SIG-M5 treated with dmso at 0.1 percent for 504 hours (cell line): ENCODE measurements around the gene CANX.
"Not testable (repeated sequence)": the region's sequence is repeated elsewhere in the genome, so short reads cannot be mapped to it uniquely, and the experiment has no call there.

Experiments
- DNase-seq: peaks from one replicate; lab custom pipeline; 2025; ENCODE audit not compliant: unreplicated experiment; lab: John Stamatoyannopoulos, UW

CANX gene

DNA sequence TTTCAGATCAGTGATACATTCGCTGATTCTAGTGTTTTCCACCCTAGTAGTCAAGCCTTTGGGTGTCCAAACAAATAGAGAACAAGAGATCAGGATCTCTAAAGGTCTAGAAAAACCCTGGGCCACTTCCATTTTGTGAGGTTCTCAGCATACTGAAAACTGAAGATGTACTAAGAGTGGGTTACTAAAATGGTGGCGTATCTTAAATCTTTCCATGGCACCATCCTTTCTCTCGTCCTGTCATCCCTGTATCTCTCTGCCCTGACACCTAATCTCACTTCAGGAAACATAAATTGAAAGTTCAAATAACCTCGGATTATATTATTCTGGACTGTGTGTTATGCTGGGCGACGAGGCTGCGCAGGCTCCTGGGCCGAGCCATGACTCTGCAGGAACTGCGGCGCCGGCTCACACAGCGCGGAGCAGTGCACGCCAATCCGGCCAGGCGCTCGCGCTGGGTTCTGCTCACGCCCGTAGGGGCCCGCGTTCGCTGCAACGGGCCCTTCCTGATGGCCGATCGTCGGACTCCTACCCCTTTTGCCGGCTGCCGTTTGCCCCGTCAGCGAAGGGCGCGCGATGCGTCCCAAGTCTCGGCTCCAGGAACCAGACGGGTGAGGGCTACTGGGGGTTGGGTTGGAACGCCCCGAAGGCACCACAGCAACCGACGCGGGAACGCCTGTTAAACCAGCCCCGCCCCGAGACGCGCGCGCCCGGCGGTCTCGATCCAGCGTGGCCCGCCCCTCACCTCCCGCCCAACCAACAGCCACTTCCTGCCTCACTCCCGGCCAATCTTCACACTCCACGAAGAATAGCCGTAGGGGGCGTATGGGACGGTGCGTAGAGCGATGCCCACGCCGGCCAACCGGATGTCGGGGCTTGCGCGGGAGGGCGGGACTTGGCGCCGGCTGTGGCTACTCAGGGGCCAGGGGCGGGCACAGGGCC is 503 bp upstream of the CANX start:
- peak; percentile 99 for DNase-seq

DNA sequence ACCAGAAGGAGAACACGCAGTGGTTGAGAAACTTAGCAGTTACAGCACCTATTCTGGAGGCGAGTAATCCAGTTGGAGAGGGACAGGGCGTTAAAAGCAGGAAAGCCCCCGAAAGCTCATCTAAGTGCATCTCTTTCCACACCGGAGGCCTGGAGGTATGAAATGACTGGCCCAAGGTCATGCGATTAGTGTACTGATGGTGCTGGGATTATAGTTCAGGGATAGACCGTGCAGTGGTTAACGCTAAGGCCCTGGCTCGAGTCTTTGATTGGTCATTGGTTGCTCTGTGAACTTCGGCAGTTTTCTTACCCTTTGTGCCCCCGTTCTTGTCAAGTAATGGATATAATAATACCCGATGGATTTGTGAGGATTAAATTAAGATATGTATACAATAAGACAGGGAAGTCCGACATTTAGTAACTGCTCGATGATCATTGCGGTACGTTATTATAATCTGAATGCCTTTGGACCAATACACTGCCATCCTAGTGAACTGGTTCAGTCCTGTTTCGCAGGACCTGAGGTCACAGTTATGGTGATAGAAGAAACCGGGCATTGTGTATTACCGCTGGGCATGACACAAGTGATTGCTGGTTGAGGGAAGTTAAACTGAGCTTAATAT is 960 bp downstream of the CANX start:
- peak; percentile 54 for DNase-seq

DNA sequence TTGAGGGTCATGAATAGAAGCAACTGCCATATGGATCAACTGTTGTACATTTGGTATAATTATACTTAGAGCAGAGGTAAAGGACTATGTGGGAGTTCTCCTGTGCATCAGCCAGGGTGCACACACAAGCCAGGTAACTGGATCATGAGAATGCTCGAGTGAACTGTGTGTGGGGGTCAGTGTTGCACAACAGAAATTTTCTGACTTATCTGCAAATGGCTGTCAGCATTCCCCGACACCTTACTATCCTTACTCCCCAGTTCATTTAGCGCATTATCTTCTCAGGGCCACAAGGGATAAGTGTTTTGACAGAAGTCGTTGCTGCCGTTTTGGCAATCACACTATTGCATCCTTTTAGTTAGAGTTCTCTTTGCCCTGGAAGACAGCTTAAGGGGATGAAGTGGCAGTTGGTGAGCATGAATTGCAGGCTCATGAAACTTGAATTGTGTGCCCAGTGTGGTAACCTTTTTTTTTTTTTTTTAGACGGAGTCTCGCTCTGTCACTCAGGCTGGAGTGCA is 1.7 kb downstream of the CANX start:
- peak; percentile 73 for DNase-seq

DNA sequence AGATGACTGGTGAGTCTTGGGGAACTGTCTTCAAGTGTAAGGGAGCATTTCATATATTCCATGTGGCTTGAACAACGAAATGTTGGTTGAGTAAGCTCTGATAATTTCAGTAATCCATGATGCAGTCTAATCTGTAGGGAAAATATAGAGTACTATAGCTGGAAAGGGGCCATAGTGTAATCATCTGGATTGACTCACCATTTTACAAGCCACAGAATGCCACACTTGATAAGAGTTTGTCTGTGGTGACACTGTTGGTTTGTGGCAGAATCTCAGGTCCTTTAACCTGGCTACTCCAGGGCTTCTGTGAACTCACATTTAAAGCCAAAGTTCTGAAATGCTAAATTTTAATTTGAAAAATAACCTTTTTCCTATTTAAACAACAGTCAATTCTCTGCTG is 17.5 kb downstream of the CANX start:
- DNase-seq, result no peak

DNA sequence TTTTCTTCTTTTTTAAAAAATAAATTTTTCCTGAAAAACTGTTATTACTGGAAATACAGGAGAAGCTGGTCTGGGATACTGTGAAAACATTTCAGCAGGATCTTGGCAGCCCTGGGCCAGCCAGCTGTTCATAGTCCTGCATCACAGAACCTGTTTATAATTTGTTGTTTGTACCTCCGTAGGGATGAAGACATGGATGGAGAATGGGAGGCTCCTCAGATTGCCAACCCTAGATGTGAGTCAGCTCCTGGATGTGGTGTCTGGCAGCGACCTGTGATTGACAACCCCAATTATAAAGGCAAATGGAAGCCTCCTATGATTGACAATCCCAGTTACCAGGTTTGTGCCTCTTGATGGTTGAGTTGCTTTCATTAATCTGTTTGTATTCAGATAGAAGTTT is 21.5 kb downstream of the CANX start:
- no peak for DNase-seq

DNA sequence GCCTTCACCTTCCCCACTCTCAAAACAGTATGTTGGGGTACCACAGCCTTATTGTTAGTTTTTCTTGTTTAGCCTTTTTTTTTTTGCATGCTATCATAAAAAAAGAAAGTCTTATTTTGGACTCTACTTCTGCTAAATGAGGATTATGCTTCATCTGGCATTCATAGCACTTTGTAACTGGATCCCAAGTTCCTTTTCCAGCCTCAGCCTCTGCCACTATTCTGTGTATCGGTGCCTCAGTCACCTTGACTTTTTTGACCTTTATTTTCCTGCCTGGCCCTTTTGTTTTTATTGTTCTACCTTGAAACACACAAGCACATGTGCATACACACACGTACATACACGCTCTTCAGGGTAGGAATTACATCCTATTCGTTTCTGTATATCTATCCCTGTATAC is 25.4 kb downstream of the CANX start:
- no peak for DNase-seq

DNA sequence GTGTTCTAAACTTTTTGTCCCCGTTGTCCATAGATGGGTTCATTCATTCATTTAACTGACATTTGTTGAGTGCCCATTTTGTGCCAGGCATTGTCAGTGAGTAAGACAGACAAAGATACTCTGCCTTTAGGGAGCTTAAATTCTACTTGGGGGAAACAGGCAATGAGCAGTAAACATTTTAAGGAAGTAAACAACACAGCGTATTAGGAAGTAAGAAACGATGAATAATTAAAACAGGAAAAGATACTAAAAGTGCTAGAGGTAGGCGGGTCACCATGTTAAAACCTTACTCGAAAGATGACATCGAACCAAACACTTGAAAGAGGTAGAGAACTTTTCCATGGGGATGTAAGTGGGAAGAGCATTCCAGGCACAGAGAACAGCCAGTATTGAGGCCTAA is 28.3 kb downstream of the CANX start:
- DNase-seq, result no peak

DNA sequence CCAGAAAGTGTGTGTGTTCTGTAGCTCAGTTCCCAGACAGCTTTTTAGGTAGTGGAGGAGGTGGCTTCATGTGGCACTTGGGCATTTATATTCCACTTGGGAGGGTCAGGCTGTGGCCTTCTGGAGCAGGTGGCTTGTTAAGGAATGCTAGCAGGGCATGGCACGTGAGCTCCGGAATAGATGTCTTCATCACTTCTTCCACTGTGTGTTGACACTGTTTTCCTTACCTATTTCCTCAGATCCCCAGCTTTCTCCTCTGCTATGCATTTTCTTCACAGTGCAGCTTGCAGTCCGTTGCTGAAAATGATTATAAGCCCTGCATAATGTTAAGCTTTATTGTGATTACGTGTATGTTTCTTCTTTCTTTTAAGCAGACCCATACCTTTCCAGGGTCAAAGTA is 30.5 kb downstream of the CANX start:
- no peak for DNase-seq

DNA sequence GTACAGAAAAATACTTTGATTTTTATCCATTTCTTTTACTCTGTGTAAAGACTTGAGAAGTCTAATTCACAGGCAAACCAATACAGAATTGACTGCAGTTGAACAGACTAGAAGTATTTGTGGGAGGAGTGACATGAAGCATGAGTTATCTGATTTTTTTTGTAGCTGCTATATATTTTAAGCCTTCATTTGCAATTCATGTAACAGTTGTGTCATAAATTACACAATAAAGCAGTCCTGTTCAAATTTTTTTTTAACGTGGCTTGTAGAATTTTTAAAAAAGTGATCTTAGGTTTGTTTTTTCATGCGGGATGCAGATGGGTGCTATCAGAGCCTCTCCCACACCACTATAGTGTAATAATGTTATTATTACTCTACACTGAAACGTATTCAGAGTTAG is 31.0 kb downstream of the CANX start:
- no peak for DNase-seq

DNA sequence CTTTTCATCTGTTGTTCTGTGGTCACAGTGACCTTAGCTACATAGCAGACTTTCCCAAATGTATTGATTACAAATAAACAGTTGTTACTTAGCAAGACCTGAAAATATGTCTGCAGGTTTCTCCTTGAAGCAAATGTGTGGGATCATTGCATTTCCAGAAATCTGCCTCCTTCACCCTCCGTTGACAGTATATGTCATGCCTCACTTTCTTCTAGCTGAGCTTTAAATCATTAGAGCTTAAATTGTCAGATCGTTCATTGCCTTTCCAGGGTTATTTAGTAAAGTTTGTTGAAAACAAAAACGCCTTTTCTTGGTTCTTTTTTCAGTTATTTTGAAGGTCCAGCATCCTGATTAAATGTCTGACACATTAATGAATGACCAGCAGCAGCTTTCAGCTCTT is 31.6 kb downstream of the CANX start:
- no peak for DNase-seq

DNA sequence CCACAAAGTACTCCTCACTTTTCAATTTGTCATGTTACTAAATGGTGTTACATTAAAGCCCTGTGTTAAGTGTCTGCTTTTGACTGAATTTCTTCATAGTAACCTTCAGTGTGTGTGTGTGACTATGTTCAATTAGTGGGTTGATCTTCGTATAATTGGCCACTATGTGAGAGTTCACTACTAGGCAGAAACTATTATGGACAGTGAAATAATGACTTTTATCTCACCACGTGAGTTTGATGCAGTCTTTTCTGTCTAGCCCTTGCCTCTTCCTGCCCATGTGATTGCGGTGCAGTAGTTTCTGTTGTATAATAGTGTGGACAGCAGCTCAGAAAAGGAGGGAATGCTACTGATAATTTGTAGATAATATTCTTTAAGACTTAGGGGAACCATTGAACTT is 32.1 kb downstream of the CANX start:
- peak; percentile 20 for DNase-seq

DNA sequence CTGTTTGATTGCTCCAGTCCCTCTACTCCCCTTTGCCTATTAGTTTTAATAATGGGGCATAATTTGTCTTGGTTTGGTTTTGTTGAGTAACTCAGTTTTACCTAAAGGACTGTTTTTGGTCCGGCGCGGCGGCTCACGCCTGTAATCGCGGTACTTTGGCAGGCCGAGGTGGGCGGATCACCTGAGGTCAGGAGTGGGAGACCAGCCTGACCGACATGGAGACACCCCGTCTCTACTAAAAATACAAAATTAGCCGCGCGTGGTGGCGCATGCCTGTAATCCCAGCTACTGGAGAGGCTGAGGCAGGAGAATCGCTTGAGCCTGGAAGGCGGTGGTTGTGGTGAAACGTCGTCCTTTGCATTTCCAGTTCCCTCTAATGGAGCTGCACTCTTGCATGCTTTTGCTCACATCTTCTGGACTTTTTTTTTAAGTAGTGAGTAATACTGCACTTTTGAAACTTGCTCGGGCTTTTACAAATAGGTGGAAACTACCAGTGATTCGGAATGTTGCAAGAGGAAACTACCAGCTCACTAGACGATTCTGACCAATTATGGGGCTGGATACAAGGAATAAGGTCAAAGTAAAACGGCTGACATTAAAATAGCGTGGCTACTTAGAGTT is 33.1 kb downstream of the CANX start:
- peak; percentile 97 for DNase-seq

DNA sequence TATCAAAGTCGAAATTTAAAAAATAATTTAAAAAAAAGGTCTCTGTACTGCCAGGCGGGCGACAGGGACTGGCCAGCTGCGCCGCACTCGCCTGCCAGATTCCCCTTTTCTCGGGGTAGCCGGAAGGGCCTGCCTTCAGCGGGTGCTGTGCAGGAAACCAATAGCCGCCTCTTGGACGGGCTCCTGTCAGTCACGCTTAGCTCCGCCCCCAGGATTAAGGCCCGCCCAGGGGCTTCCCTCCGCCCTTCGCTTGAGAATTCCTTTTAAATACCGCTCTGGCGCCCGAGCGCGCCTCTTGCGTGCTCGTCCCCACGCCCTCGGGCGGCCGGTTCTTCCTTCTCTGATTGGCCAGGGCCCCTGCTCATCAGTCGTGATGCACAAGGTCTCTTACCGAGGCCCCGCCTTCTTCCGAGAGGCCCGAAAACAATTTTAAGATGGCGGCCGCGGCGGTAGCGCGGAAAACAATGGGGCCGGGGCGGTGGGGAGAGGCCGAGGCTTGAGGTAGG is 33.7 kb downstream of the CANX start, which contains the start of gene MAML1:
TSS of gene MAML1 (plus strand) at position 411 of the 506 bp plus-strand sequence. CDS start 291 bp downstream, outside the sequence.
- DNase-seq, result peak; percentile 100

DNA sequence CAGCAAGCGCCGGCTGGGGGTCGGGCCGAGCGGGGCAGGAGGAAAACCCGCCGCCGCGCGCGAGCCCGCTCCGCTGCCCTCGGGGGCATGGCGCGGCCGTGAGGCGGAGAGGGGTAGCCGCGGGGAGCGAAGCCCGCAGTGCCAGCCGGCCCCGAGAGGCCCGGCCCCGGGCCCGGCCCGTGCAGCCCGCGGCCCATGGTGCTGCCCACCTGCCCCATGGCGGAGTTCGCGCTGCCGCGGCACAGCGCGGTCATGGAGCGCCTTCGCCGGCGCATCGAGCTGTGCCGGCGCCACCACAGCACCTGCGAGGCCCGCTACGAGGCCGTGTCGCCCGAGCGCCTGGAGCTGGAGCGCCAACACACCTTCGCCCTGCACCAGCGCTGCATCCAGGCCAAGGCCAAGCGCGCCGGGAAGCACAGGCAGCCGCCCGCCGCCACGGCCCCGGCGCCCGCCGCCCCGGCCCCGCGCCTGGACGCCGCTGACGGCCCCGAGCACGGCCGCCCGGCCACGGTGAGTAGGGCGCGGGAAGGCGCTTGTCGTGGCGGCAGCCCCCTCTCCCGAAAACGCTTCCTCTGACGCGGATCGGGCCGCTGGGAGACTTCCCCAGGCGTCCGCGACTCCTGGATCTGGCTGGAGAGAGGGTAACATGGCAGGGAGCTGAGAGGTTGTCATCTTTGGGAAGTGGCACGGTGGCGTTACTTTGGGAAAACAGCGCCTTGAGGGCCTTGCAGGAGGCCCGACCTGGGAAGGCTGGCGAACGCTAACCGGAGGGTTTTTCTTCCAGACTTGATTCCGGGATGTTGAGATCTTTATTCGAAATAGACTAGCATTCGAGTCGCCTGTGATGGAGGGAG is 34.4 kb downstream of the CANX start:
- DNase-seq, result no peak

DNA sequence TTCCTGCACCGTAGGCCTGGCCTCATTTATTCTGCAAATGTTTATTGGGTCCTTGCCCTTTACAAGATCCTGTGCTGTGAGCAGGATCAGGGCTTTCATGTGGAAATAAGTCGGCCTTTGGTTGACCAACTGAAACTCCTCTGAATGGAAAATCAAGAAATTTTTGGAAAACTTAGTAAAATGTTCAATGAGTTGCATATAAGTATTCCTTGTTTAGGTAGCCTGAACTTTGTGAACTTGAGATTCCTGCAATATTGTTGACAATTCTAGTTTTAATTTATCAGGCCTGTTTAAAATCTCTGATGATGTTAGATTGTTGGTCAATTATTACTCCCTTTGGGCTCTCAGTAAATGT is 35.0 kb downstream of the CANX start:
- no peak for DNase-seq

DNA sequence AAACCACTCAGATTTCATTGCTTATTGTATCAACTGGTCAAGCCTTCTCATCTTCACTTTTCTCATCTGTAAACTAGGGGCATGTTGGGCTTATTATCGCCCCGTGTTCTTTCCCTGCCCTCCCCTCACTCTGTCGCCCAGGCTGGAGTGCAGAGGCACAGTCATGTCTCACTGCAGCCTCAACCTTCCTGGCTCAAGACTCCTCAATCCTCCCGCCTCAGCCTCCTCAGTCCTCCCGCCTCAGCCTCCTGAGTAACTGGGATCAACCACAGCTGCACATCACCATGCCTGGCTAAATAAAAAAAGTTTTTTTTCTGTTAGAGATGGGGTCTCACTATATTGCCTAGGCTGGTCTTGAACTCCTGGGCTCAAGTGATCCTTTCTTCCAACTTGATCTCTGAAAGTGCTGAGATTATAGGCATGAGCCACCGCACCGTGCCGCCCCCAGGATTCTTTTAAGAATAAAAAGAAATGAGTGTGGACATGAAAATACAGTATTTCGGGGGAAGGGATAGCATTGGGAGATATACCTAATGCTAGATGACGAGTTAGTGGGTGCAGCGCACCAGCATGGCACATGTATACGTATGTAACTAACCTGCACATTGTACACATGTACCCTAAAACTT is 35.9 kb downstream of the CANX start:
- DNase-seq, result no peak

DNA sequence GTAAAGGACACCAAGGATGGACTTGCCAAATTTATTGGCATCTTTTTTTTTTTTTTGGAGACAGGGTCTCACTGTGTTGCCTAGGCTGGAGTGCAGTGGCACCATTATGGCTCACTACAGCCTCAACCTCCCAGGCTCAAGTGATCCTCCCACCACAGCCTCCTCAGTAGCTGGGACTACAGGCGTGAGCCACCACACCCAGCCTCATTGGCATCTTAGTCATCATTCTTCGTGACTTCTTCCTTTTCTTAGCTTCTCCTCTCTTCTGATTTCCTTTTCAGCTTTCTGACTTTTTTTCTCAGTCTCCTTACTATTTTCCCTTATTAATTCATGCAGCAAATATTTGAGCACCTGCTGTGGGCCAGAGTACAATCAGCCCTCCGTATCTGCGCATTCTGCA is 40.0 kb downstream of the CANX start:
- no peak for DNase-seq

DNA sequence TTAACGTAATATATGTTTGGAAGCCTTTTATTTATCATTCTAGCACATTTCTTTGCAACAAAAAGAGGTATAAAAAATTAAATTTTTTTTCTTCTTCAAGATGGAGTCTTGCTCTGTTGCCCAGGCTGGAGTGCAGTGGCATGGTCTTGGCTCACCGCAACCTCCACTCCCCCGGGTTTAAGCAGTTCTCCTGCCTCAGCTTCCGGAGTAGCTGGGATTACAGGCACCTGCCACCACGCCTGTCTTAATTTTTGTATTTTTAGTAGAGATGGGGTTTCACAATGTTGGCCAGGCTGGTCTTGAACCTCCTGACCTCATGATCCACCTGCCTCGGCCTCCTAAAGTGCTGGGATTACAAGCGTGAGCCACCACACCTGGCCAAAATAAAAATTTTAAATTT is 45.3 kb downstream of the CANX start:
- not testable (repeated sequence) for DNase-seq

DNA sequence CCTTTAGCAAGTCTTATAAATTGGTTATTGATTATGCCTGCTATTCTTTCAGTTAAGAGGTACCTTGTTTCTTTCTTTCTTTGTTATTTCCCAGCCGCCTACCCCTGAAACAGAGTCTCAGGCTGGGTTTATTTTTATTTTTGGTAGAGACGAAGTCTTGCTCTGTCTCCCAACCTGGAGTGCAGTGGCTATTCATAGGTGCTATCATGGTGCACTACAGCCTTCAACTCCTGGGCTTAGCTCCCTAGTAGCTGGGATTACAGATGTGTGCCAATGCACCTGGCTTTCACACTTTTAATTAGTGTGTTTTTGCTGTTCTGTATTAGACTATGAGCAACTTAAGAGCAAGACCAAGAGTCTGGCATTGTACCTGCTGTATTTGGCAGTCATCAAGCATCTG is 48.1 kb downstream of the CANX start:
- DNase-seq, result no peak

DNA sequence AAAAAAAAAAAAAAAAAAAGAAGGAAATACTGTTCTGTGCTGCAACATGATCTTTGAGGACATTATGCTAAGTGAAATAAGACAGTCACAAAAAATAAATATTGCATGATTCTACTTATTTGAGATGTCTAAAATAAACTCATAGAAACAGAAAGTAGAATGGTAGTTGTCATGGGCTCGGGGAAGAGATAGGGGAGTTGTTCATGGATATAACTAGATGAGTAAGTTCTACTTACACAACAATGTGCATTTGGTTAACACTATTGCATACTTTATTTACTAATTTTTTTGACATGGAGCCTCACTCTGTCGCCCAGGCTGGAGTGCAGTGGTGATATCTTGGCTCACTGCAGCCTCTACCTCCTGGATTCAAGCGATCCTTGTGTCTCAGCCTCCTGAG is 49.0 kb downstream of the CANX start:
- DNase-seq, result no peak
